K562 (cell line): ENCODE results near the gene PALLD. TPM values are rescaled to one million over a fixed set of nuclear protein-coding genes. Genes with fewer than 3 reads are reported as not detected.
A peak's percentile ranks its signal among the peaks of the same experiment; 100 is the strongest.

Experiments used
- CREM ChIP-seq: IDR thresholded peaks from 2 replicates; pipeline ENCODE4 v1.6.1; 2014; ENCODE audit warnings: antibody characterized with exemption, low read depth
- ETV5 ChIP-seq: sonication (generic); formaldehyde crosslinking; IDR thresholded peaks from 2 replicates; pipeline ENCODE4 v1.4.0; 2020; ENCODE audit warnings: low read depth, mild to moderate bottlenecking, missing genetic modification reagents
- FOSL1 ChIP-seq: fragments of 200-800 bp; sonication (Bioruptor generic); conservative IDR thresholded peaks from 2 replicates; pipeline ENCODE4 v1.6.1; 2016; ENCODE audit warnings: missing genetic modification characterization, missing compliant biosample characterization
- HOMEZ ChIP-seq: fragments of 250-450 bp; sonication (Bioruptor Pico); IDR thresholded peaks from 2 replicates; pipeline ENCODE4 v1.4.0; 2020; ENCODE audit warnings: mild to moderate bottlenecking, moderate library complexity
- MIER1 ChIP-seq: fragments of 450-650 bp; IDR thresholded peaks from 2 replicates; pipeline ENCODE4 v1.6.1; 2016; ENCODE audit warnings: antibody characterized with exemption, mild to moderate bottlenecking, low read depth
- MXI1 ChIP-seq: IDR thresholded peaks from 2 replicates; pipeline ENCODE4 v1.6.1; 2011; ENCODE audit warnings: low read depth, mild to moderate bottlenecking, improper control_type of control experiment, low read length
- PRPF4 ChIP-seq: fragments of 200-400 bp; formaldehyde crosslinking; IDR thresholded peaks from one replicate; pipeline ENCODE4 v1.6.1; 2017; ENCODE audit warnings: low read length, low read depth, mild to moderate bottlenecking; ENCODE audit not compliant: insufficient read depth, poor library complexity, severe bottlenecking
- RBM39 ChIP-seq: fragments of 200-400 bp; formaldehyde crosslinking; optimal IDR thresholded peaks from 2 replicates; pipeline ENCODE3; 2018; ENCODE audit warnings: low read depth, low read length
- RFX7 ChIP-seq: fragments of 250-450 bp; sonication (Bioruptor Pico); IDR thresholded peaks from 2 replicates; pipeline ENCODE4 v1.5.1; 2021; ENCODE audit warnings: mild to moderate bottlenecking
- SFPQ ChIP-seq: fragments of 200-400 bp; formaldehyde crosslinking; IDR thresholded peaks from 2 replicates; pipeline ENCODE4 v1.6.1; 2017; ENCODE audit warnings: mild to moderate bottlenecking, low read depth, low read length, moderate library complexity
- SREBF2 ChIP-seq: sonication (generic); formaldehyde crosslinking; IDR thresholded peaks from 2 replicates; pipeline ENCODE4 v1.4.0; 2020; ENCODE audit warnings: mild to moderate bottlenecking, missing genetic modification reagents
- TEAD4 ChIP-seq, 2 experiments: sonication (generic) in 1 of 2; formaldehyde crosslinking in 1 of 2; IDR thresholded peaks; 2 replicates each; pipeline versions ENCODE4 v1.6.1 to v1.8.0; 2012 to 2022; ENCODE audit warnings: borderline replicate concordance in 1 of 2, inconsistent platforms in 1 of 2, low read length in 1 of 2, mild to moderate bottlenecking in 1 of 2, missing genetic modification reagents in 1 of 2
- ZKSCAN8 ChIP-seq: fragments of 200-800 bp; sonication (Bioruptor generic); IDR thresholded peaks from 2 replicates; pipeline ENCODE4 v1.6.1; 2016; ENCODE audit warnings: missing genetic modification characterization, missing compliant biosample characterization
- ZNF239 ChIP-seq: fragments of 250-450 bp; sonication (Bioruptor Pico); IDR thresholded peaks from 2 replicates; pipeline ENCODE4 v1.4.0; 2020; ENCODE audit warnings: mild to moderate bottlenecking
- ZNF24 ChIP-seq: fragments of 450-650 bp; IDR thresholded peaks from 2 replicates; pipeline ENCODE4 v1.6.1; 2016
- ZSCAN32 ChIP-seq: fragments of 450-650 bp; formaldehyde crosslinking; IDR thresholded peaks from 2 replicates; pipeline ENCODE4 v1.4.0; 2020; ENCODE audit warnings: mild to moderate bottlenecking, moderate library complexity
- polyA plus RNA-seq, 8 experiments: library from polyadenylated mRNA; depleted of rRNA in 4 of 8; stranded (reverse) in 5 of 8; unstranded in 3 of 8; fragments of >200 nt; fragmentation: Nextera tagmentation in 2 of 8; fragmentation: Illumina TruSeq in 1 of 8; extraction: Ambion mirVana in 2 of 8; extraction: Trizol in 1 of 8; gene quantifications; 2 replicates each; pipeline versions ENCODE4 v1.2.1 to v1.2.3, GENCODE V29; 2011 to 2014; ENCODE audit warnings: inconsistent platforms in 1 of 8, missing spikeins in 1 of 8
- total RNA-seq, 7 experiments: library from RNA; depleted of rRNA in 6 of 7; stranded (reverse); fragments of >200 nt in 6 of 7; fragmentation: Illumina TruSeq in 2 of 7; extraction: Trizol in 2 of 7; gene quantifications; 2 replicates each; pipeline versions ENCODE4 v1.2.1 to v1.2.3, GENCODE V29; 2011 to 2021; ENCODE audit warnings: low replicate concordance in 1 of 7
- TF ChIP-seq, protein P1 (sequence below): fragments of 250-450 bp; sonication (Bioruptor Pico); IDR thresholded peaks from 2 replicates; pipeline ENCODE4 v1.5.0; 2020; ENCODE audit warnings: mild to moderate bottlenecking, borderline replicate concordance

PALLD gene
- total and polyA plus RNA-seq, 9 of the 15 experiments (the other 6 are each of a cell fraction or from before 2014, with no cell fraction given): 0.01 to 0.35 (median 0.06) TPM; not detected in 3

DNA sequence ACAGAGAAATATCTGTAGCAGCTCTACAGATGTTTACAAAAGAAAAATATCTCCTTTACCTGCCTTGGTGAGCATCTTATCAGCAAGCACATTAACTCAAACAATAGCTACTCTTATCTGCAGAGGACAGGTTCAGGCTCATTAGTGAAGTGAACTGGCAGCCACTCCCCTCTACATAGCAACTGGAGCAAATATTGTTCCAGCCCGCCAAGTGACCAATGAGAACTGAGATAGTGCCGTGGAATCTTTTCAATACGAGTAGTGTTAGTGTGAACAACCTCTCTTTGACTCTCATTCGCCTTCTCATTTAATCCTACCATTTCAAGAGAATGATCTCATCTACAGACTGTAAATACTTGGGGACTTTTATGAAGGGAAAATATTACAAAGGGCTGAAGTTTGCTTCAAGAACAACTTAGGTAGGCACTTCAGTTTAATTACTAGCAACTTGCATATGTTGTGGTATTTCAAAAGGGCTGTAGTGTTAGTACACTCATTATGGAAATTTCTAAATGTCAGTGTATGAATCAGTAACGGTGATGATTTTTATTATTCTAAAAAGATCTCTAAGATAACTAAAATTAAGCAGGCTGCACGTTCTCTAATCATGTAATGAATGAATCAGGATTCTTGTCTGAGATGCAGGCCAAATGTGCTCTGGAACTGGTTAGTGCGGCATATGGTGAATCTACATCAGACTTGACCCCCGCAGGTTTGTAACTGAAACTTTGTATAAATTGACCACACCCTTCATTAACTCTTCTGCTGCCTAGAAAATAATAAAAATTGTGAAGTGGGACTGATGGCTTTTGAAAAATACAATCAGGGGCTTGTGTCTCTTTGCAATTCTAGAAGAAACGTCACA, 72.4 kb downstream of the PALLD start (continued):
- TF ChIP-seq RFX7 (CRISPR knock-in tag) (no peak), ETV5 (CRISPR knock-in tag) (no peak), MXI1 (no peak), FOSL1 (tag) (peak; percentile 33; the same call in 1 of the 2 replicates), TEAD4 (IDR thresholded peaks at IDR 0.05; ENCODE audit: low read length) (peak; percentile 86), TEAD4 (CRISPR knock-in tag; IDR thresholded peaks at IDR 0.05; ENCODE audit: borderline replicate concordance) (no peak), ZNF24 (no peak), SFPQ (no peak), HOMEZ (no peak), MIER1 (no peak), RBM39 (no peak), ZNF239 (no peak), SREBF2 (no peak), ZSCAN32 (no peak), CREM (no peak), ZKSCAN8 (CRISPR knock-in tag) (no peak), PRPF4 (no peak)
- TF ChIP-seq, protein P1, sequence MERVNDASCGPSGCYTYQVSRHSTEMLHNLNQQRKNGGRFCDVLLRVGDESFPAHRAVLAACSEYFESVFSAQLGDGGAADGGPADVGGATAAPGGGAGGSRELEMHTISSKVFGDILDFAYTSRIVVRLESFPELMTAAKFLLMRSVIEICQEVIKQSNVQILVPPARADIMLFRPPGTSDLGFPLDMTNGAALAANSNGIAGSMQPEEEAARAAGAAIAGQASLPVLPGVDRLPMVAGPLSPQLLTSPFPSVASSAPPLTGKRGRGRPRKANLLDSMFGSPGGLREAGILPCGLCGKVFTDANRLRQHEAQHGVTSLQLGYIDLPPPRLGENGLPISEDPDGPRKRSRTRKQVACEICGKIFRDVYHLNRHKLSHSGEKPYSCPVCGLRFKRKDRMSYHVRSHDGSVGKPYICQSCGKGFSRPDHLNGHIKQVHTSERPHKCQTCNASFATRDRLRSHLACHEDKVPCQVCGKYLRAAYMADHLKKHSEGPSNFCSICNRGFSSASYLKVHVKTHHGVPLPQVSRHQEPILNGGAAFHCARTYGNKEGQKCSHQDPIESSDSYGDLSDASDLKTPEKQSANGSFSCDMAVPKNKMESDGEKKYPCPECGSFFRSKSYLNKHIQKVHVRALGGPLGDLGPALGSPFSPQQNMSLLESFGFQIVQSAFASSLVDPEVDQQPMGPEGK: no peak
